Aorta (tissue), 5 donors: ENCODE data around the gene ULK1. TPM values are rescaled to one million over a fixed set of nuclear protein-coding genes. Genes with fewer than 3 reads are reported as not detected.

Experiments
- ATAC-seq: fragments of 200-7000 bp; cut with Tn5 transposase; one replicate; pipeline ENCODE4 v1.9.1; 2022; ENCODE audit warnings: moderate library complexity; ENCODE audit not compliant: low FRiP score
- DNase-seq, 2 donors: peaks; one replicate each; pipeline ENCODE4 v3.0.0-alpha.2; 2020
- H3K27ac ChIP-seq, 2 donors: one replicate each; pipeline ENCODE4 v1.5.1; 2013; ENCODE audit warnings: low read length in 2 of 2, mild to moderate bottlenecking in 2 of 2, moderate library complexity in 2 of 2, control low read depth in 1 of 2, inconsistent platforms in 1 of 2, low read depth in 1 of 2
- H3K27me3 ChIP-seq, 2 donors: one replicate each; pipeline ENCODE4 v1.6.1; 2013; ENCODE audit warnings: control low read depth in 1 of 2, low read length in 1 of 2, mild to moderate bottlenecking in 1 of 2, moderate library complexity in 1 of 2; ENCODE audit not compliant: insufficient read depth in 2 of 2, control insufficient read depth in 1 of 2
- H3K36me3 ChIP-seq, 2 donors: one replicate each; pipeline ENCODE4 v1.6.1; 2013; ENCODE audit warnings: control low read depth in 1 of 2, low read length in 1 of 2, mild to moderate bottlenecking in 1 of 2; ENCODE audit not compliant: insufficient read depth in 2 of 2, control insufficient read depth in 1 of 2
- H3K4me1 ChIP-seq, 2 donors: one replicate each; pipeline ENCODE4 v1.6.1; 2013; ENCODE audit warnings: low read length in 2 of 2, control low read depth in 1 of 2, mild to moderate bottlenecking in 1 of 2, moderate library complexity in 1 of 2; ENCODE audit not compliant: insufficient read depth in 2 of 2, control insufficient read depth in 1 of 2
- H3K4me3 ChIP-seq, 2 donors: one replicate each; pipeline ENCODE4 v1.5.1; 2013; ENCODE audit warnings: low read length in 2 of 2, control low read depth in 1 of 2, mild to moderate bottlenecking in 1 of 2
- H3K9me3 ChIP-seq: one replicate; pipeline ENCODE4 v1.6.1; 2013; ENCODE audit warnings: mild to moderate bottlenecking, low read length; ENCODE audit not compliant: control insufficient read depth
- WGBS, 2 donors: extraction: QIAGEN DNeasy Blood & Tissue Kit; methylation state at CpG; one replicate each; pipeline ENCODE4 v1.1.7; 2013; 5-methylcytosine and 5-hydroxymethylcytosine counted together
- intact Hi-C, 2 donors: fragments of 100-400 bp; cut with DNase I; formaldehyde crosslinking; loops; one replicate each; pipeline versions ENCODE4 v1.14.2 to v1.15.0; 2022
- polyA plus RNA-seq, 2 donors: library from polyadenylated mRNA; stranded (reverse); fragments of 200-250 nt; gene quantifications; one replicate each; pipeline ENCODE4 v1.2.3, GENCODE V29; 2013
- total RNA-seq, 2 donors: library from RNA; stranded (reverse); fragmentation: NEBNext Ultra II Directional; extraction: Animal tissue kit (Norgen Biotek cat#: 25700); gene quantifications; one replicate each; pipeline ENCODE4 v1.2.1, GENCODE V29; 2021
- donor health status: healthy with polysubstance abuse.
- donor health status: Bipolar disorder and iron deficiency.
- donor health status: DM: no; HTN: no; CAD: no.
- donor health status: DM: no; HTN: no; CAD: no.
- donor health status: DM: yes; HTN: yes; CAD: no.

ULK1 gene
- total and polyA plus RNA-seq, 4 donors, result 6.6 to 56.5 (median 41.8) TPM

DNA sequence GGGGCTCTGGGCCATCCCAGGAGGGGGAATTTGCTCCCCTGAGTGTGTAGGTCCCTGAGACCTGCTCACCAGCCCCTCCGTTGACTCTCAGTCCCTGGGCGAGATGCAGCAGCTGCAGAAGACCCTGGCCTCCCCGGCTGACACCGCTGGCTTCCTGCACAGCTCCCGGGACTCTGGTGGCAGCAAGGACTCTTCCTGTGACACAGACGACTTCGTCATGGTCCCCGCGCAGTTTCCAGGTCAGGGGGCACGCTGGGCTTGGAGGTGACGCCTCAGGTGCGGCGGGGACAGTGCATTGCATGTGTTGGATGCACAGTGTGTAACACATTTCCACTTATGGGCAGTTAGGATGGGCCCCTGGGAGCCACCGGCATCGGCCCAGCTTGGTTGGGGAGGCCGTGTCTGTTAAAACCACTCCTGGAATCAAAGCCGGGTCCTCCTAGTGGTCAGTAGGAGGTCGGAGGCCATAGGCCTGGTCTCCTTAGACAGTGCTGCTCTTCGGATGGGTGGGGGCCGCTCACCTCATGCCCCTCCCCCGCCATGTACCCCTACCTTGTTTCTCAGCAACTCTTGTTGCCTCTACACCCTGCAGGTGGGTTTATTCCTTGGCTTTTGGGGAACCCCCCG is 17.5 kb downstream of the ULK1 start:
- intact Hi-C loops, result loop anchor here in 1 of 2 donors (2.0 kb wide), 1 partner anchor 15 kb away; no protein-coding TSS in a partner anchor
- H3K27me3 ChIP-seq, result no peaks in the 10 kb centered on the region
- no peak for ATAC-seq
- H3K9me3 ChIP-seq, result no peaks in the 10 kb centered on the region
- WGBS, 2 donors, result 66 to 80% methylated on average over 20 to 22 of the region's 22 CpGs
- DNase-seq, result peak in 1 of 2 donors; percentile 38
- peaks cover 0 to 2% of the 10 kb centered on the region in 2 donors for H3K36me3 ChIP-seq
- no peak overlapping the region for H3K4me3 ChIP-seq
- no peaks in the 10 kb centered on the region for H3K4me1 ChIP-seq
- H3K27ac ChIP-seq, result peak overlapping the region in 1 of 2 donors; percentile 39

DNA sequence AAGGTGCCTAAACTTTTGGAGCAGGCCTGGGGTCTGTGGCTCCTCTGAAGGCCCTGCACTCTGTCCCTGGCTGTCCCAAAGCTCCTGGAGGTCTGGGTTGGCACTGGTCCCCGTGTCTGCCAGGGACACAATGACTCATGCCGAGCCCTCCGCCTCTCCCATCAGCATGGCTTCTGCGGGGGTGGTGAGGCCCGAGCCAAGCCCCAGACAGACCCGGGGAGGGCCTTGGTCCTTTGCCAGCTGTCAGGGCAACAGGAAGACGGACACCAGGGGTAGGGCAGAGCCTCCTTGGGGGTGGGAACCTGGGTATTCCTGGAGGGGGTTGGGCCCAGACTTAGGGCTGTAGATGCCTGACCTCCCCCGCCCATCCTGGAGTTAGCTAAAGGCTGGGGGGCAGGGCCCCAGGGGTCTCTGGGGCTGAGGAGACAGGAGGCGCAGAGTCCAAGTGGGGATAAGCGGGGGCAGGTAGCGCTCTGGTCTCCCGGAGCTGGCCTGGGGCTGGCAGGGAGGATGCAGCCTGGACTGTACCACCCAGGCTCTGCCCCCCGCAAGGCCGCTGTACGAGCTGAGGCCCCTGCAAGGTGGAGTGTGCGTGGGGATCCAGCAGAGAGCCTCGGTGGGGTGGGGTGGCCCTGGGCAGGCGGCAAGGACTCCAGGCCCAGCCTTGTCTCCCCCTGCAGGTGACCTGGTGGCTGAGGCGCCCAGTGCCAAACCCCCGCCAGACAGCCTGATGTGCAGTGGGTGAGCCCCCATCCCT is 18.3 kb downstream of the ULK1 start:
- intact Hi-C loops, result no loop called here
- no peak overlapping the region for H3K4me3 ChIP-seq
- peak overlapping the region in 1 of 2 donors; percentile 20 for H3K27ac ChIP-seq
- H3K27me3 ChIP-seq, result no peaks in the 10 kb centered on the region
- ATAC-seq (peak; percentile 78), DNase-seq (peak; percentile 96)
- 50 to 51% methylated on average over 19 to 20 of the region's 20 CpGs for WGBS, 2 donors
- no peaks in the 10 kb centered on the region for H3K4me1 ChIP-seq
- H3K36me3 ChIP-seq, result peaks cover 0 to 2% of the 10 kb centered on the region in 2 donors
- no peaks in the 10 kb centered on the region for H3K9me3 ChIP-seq

DNA sequence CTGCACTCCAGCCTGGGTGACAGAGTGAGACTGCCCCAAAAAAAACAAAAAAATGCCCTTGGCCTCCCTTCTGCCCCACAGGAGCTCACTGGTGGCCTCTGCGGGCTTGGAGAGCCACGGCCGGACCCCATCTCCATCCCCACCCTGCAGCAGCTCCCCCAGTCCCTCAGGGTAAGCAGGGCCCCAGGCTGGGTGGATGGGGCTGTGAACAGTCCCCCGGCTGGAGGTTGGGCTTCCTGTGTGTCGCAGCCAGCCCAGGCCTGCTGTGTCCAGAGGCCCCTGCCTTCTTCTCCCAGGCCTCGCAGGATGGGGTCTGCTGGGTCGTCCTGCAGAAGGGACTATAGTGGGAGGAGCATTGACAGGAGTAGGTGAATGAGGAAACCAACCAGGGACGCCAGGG is 19.2 kb downstream of the ULK1 start:
- H3K4me3 ChIP-seq, result no peak overlapping the region
- H3K36me3 ChIP-seq, result peaks cover 0 to 2% of the 10 kb centered on the region in 2 donors
- no peak overlapping the region for H3K27ac ChIP-seq
- no peaks in the 10 kb centered on the region for H3K27me3 ChIP-seq
- 87 to 93% methylated on average over 8 of the region's 8 CpGs for WGBS, 2 donors
- ATAC-seq (no peak), DNase-seq (no peak)
- H3K4me1 ChIP-seq, result no peaks in the 10 kb centered on the region
- no peaks in the 10 kb centered on the region for H3K9me3 ChIP-seq
- intact Hi-C loops, result no loop called here

DNA sequence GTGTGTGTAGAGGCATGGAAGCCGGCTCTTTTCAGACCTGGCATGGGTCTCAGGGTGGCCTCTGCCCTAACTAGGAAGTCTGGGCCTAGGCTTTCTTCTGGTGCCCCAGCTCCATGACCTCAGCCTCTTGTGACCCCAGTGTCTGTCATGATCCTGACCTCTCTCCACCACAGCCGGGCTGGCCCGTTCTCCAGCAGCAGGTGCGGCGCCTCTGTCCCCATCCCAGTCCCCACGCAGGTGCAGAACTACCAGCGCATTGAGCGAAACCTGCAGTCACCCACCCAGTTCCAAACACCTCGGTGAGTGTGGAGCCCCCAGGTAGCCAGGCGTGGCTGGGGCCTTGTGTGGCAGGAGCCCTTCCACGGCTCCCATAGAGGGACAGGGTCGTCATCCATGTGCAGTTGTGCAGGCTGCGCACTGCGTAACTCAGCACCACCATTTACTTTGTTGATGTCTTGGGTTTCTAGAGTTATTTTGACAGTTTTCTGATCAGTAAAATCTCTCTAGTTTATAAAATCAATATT is 19.8 kb downstream of the ULK1 start:
- Histone ChIP-seq H3K4me3 (no peak overlapping the region), H3K4me1 (no peaks in the 10 kb centered on the region), H3K27ac (no peak overlapping the region), H3K36me3 (peaks cover 0 to 2% of the 10 kb centered on the region in 2 donors), H3K27me3 (no peaks in the 10 kb centered on the region), H3K9me3 (no peaks in the 10 kb centered on the region)
- ATAC-seq, result no peak
- DNase-seq, result no peak
- intact Hi-C loops, result no loop called here
- WGBS, 2 donors, result 95 to 97% methylated on average over 14 of the region's 14 CpGs

DNA sequence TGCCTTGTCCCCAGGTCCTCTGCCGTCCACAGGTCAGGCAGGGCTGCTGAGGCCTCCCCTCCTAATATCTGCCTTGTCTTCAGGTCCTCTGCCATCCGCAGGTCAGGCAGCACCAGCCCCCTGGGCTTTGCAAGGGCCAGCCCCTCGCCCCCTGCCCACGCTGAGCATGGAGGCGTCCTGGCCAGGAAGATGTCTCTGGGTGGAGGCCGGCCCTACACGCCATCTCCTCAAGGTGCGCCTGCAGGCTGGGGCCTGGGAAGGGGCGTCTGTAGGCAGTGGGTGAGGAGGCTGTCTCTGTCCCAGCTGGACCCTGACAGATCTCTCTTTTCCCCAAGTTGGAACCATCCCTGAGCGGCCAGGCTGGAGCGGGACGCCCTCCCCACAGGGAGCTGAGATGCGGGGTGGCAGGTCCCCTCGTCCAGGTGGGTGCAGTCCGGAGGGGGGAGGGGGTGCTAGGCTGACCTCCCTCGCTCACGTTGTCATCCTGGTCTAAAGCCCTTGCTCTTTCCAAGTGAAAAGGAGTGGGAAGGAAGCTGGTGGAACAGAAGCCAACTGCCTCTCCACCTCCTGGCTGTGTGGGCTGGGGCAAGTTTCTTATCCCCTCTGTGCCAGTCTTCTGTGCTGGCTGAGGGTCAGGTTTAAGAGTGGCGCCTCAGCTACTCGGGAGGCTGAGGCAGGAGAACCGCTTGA is 20.7 kb downstream of the ULK1 start:
- Histone ChIP-seq H3K27me3 (no peaks in the 10 kb centered on the region), H3K27ac (no peak overlapping the region), H3K4me1 (no peaks in the 10 kb centered on the region), H3K36me3 (peaks cover 0 to 2% of the 10 kb centered on the region in 2 donors), H3K4me3 (no peak overlapping the region), H3K9me3 (no peaks in the 10 kb centered on the region)
- DNase-seq (no peak), ATAC-seq (no peak)
- intact Hi-C loops, result no loop called here
- 90 to 91% methylated on average over 20 of the region's 20 CpGs for whole genome bisulfite sequencing, 2 donors

DNA sequence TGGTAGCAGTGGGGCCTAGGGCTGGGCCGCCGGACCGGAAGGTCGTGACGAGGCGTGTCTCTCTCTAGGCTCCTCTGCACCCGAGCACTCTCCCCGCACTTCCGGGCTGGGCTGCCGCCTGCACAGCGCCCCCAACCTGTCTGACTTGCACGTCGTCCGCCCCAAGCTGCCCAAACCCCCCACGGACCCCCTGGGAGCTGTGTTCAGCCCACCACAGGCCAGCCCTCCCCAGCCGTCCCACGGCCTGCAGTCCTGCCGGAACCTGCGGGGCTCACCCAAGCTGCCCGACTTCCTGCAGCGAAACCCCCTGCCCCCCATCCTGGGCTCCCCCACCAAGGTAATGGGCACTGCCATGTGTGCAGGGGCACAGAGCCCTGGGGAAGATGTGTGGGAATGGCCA is 21.4 kb downstream of the ULK1 start:
- Histone ChIP-seq H3K4me1 (no peaks in the 10 kb centered on the region), H3K4me3 (no peak overlapping the region), H3K27me3 (no peaks in the 10 kb centered on the region), H3K36me3 (peaks cover 2% of the 10 kb centered on the region in 2 donors), H3K27ac (no peak overlapping the region), H3K9me3 (no peaks in the 10 kb centered on the region)
- ATAC-seq (no peak), DNase-seq (no peak)
- 90 to 91% methylated on average over 18 to 21 of the region's 21 CpGs for whole genome bisulfite sequencing, 2 donors
- intact Hi-C loops, result no loop called here

DNA sequence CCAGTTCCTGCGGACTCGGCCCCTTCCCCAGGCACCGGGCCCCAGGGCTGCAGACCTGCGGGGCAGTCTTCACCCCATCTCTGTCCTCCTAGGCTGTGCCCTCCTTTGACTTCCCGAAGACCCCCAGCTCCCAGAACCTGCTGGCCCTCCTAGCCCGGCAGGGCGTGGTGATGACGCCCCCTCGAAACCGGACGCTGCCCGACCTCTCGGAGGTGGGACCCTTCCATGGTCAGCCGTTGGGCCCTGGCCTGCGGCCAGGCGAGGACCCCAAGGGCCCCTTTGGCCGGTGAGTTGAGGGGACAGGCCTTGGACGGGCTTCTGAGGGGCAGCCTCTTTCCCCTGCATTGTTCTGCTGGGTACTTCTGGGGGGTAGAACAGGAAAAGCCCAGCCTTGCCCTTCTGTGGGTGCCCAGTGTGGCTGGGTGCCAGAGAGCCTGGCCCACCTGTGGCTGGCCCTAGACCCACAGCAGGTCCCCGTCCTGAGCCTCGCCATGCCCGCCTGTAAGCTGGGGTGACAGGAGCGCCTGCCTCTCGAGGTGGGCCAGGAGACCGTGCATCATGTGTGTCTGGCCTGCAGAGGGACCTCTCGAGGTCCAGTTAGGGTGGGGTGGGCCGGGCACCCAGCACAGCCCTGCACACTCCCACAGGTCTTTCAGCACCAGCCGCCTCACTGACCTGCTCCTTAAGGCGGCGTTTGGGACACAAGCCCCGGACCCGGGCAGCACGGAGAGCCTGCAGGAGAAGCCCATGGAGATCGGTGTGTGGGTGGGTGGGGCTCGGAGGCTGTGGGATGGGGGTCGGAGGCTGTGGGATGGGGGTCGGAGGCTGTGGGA is 22.1 kb downstream of the ULK1 start:
- Histone ChIP-seq H3K4me1 (no peaks in the 10 kb centered on the region), H3K4me3 (no peak overlapping the region), H3K27me3 (no peaks in the 10 kb centered on the region), H3K27ac (no peak overlapping the region), H3K9me3 (no peaks in the 10 kb centered on the region), H3K36me3 (peaks cover 3 to 4% of the 10 kb centered on the region in 2 donors)
- ATAC-seq (peak; percentile 39), DNase-seq (no peak)
- 87 to 90% methylated on average over 36 of the region's 36 CpGs for WGBS, 2 donors
- intact Hi-C loops, result no loop called here

DNA sequence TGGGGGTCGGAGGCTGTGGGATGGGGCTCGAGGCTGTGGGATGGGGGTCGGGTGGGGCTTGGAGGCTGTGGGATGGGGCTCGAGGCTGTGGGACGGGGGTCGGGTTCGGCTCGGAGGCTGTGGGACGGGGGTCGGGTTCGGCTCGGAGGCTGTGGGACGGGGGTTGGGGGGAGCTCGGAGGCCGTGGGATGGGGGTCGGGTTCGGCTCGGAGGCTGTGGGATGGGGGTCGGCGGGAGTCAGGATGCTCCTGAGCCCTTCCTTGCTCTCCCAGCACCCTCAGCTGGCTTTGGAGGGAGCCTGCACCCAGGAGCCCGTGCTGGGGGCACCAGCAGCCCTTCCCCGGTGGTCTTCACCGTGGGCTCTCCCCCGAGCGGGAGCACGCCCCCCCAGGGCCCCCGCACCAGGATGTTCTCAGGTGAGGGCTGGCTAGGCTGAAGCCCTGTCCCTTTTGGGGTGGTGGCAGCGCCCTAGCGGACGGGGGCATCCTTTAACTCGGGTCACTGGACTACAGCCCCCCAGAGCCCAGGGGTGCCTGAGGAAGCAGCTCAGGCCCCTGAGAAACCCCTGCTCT is 22.8 kb downstream of the ULK1 start:
- Histone ChIP-seq H3K27ac (no peak overlapping the region), H3K9me3 (no peaks in the 10 kb centered on the region), H3K36me3 (peaks cover 2 to 3% of the 10 kb centered on the region in 2 donors), H3K27me3 (no peaks in the 10 kb centered on the region), H3K4me3 (no peak overlapping the region), H3K4me1 (no peaks in the 10 kb centered on the region)
- DNase-seq (no peak), ATAC-seq (no peak)
- WGBS, 2 donors, result 78 to 84% methylated on average over 28 to 31 of the region's 31 CpGs
- intact Hi-C loops, result no loop called here
